ENCODE measurements around the gene CCDC127.
"Not testable (repeated sequence)": the region's sequence is repeated elsewhere in the genome, so short reads cannot be mapped to it uniquely, and the experiment has no call there.

DNA sequence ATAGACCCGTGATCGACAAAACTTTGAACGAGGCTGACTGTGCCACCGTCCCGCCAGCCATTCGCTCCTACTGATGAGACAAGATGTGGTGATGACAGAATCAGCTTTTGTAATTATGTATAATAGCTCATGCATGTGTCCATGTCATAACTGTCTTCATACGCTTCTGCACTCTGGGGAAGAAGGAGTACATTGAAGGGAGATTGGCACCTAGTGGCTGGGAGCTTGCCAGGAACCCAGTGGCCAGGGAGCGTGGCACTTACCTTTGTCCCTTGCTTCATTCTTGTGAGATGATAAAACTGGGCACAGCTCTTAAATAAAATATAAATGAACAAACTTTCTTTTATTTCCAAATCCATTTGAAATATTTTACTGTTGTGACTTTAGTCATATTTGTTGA lies 38.4 kb upstream of the CCDC127 start:
- TF ChIP-seq EZH2phosphoT487 (IDR thresholded peaks at IDR 0.05; ENCODE audit: borderline replicate concordance, low read length): not testable (repeated sequence)
- TF ChIP-seq, protein P1, sequence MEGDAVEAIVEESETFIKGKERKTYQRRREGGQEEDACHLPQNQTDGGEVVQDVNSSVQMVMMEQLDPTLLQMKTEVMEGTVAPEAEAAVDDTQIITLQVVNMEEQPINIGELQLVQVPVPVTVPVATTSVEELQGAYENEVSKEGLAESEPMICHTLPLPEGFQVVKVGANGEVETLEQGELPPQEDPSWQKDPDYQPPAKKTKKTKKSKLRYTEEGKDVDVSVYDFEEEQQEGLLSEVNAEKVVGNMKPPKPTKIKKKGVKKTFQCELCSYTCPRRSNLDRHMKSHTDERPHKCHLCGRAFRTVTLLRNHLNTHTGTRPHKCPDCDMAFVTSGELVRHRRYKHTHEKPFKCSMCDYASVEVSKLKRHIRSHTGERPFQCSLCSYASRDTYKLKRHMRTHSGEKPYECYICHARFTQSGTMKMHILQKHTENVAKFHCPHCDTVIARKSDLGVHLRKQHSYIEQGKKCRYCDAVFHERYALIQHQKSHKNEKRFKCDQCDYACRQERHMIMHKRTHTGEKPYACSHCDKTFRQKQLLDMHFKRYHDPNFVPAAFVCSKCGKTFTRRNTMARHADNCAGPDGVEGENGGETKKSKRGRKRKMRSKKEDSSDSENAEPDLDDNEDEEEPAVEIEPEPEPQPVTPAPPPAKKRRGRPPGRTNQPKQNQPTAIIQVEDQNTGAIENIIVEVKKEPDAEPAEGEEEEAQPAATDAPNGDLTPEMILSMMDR (IDR thresholded peaks at IDR 0.05; ENCODE audit: low read depth, low read length, poor library complexity, severe bottlenecking): not testable (repeated sequence)

Measured in DOHH2 (cell line).